H9 (cell line): ENCODE results near the gene C14orf132. TPM values are rescaled to one million over a fixed set of nuclear protein-coding genes. Genes with fewer than 3 reads are reported as not detected.
A peak's percentile ranks its signal among the peaks of the same experiment; 100 is the strongest.

Experiments used
- DNase-seq: peaks from one replicate; pipeline ENCODE4 v3.0.0-alpha.2; 2017
- H2AFZ ChIP-seq: one replicate; pipeline ENCODE4 v1.6.1; 2013; ENCODE audit warnings: mild to moderate bottlenecking, low read length, control low read depth, moderate library complexity
- H2AK5ac ChIP-seq: 2 replicates; pipeline ENCODE4 v1.6.1; 2013; ENCODE audit warnings: low read length, control low read depth, mixed read lengths; ENCODE audit not compliant: insufficient read length
- H2BK120ac ChIP-seq: one replicate; pipeline ENCODE4 v1.6.1; 2013; ENCODE audit warnings: low read depth, mild to moderate bottlenecking, low read length, control low read depth, inconsistent platforms; ENCODE audit not compliant: poor library complexity, severe bottlenecking
- H2BK12ac ChIP-seq: 2 replicates; pipeline ENCODE4 v1.6.1; 2013; ENCODE audit warnings: low read length, control low read depth, mixed read lengths, low read depth; ENCODE audit not compliant: insufficient read length
- H2BK15ac ChIP-seq: 2 replicates; pipeline ENCODE4 v1.6.1; 2013; ENCODE audit warnings: low read depth, low read length, control low read depth
- H2BK20ac ChIP-seq: one replicate; pipeline ENCODE4 v1.6.1; 2013; ENCODE audit warnings: low read depth, mild to moderate bottlenecking, low read length, control low read depth, inconsistent platforms; ENCODE audit not compliant: poor library complexity, severe bottlenecking
- H2BK5ac ChIP-seq: 2 replicates; pipeline ENCODE4 v1.6.1; 2013; ENCODE audit warnings: low read length, control low read depth, mixed read lengths; ENCODE audit not compliant: insufficient read length
- H3K14ac ChIP-seq: 2 replicates; pipeline ENCODE4 v1.6.1; 2013; ENCODE audit warnings: low read length, control low read depth; ENCODE audit not compliant: insufficient read depth
- H3K18ac ChIP-seq: 2 replicates; pipeline ENCODE4 v1.6.1; 2013; ENCODE audit warnings: low read depth, mild to moderate bottlenecking, mixed read lengths, low read length, control low read depth; ENCODE audit not compliant: insufficient read length
- H3K23ac ChIP-seq: 2 replicates; pipeline ENCODE4 v1.6.1; 2013; ENCODE audit warnings: low read length, control low read depth, mixed read lengths, low read depth; ENCODE audit not compliant: insufficient read length
- H3K23me2 ChIP-seq: 2 replicates; pipeline ENCODE4 v1.6.1; 2013; ENCODE audit warnings: low read depth, mild to moderate bottlenecking, mixed read lengths, low read length, control low read depth; ENCODE audit not compliant: insufficient read length, poor library complexity, severe bottlenecking
- H3K27ac ChIP-seq: 2 replicates; pipeline ENCODE4 v1.5.1; 2013; ENCODE audit warnings: low read length, control low read depth, mixed read lengths, low read depth; ENCODE audit not compliant: insufficient read length
- H3K27me3 ChIP-seq: 2 replicates; pipeline ENCODE4 v1.6.1; 2013; ENCODE audit warnings: low read length, control low read depth, inconsistent platforms; ENCODE audit not compliant: insufficient read depth
- H3K4ac ChIP-seq: 2 replicates; pipeline ENCODE4 v1.6.1; 2013; ENCODE audit warnings: low read depth, mild to moderate bottlenecking, control low read depth, inconsistent platforms, low read length, moderate library complexity
- H3K4me1 ChIP-seq: 2 replicates; pipeline ENCODE4 v1.6.1; 2013; ENCODE audit warnings: low read length, control low read depth, inconsistent platforms; ENCODE audit not compliant: insufficient read depth
- H3K4me2 ChIP-seq: 2 replicates; pipeline ENCODE4 v1.6.1; 2013; ENCODE audit warnings: low read length, control low read depth, mixed read lengths; ENCODE audit not compliant: insufficient read length, insufficient read depth
- H3K56ac ChIP-seq: 2 replicates; pipeline ENCODE4 v1.6.1; 2013; ENCODE audit warnings: low read depth, mild to moderate bottlenecking, mixed read lengths, low read length, control low read depth; ENCODE audit not compliant: insufficient read length
- H3K79me1 ChIP-seq: 2 replicates; pipeline ENCODE4 v1.6.1; 2013; ENCODE audit warnings: low read depth, mild to moderate bottlenecking, moderate library complexity, low read length, control low read depth, inconsistent platforms; ENCODE audit not compliant: insufficient read depth, poor library complexity, severe bottlenecking
- H3K79me2 ChIP-seq: 2 replicates; pipeline ENCODE4 v1.6.1; 2013; ENCODE audit warnings: low read length, control low read depth, inconsistent platforms; ENCODE audit not compliant: insufficient read depth
- H3K9ac ChIP-seq: 2 replicates; pipeline ENCODE4 v1.6.1; 2013; ENCODE audit warnings: low read length, control low read depth, mixed read lengths; ENCODE audit not compliant: insufficient read length; ENCODE audit errors: extremely low read depth
- H3K9me3 ChIP-seq: one replicate; pipeline ENCODE4 v1.6.1; 2013; ENCODE audit warnings: low read depth, low read length, inconsistent platforms; ENCODE audit not compliant: control insufficient read depth
- H3T11ph ChIP-seq: one replicate; pipeline ENCODE4 v1.6.1; 2013; ENCODE audit warnings: mild to moderate bottlenecking, low read length, control low read depth, inconsistent platforms
- H4K20me1 ChIP-seq: one replicate; pipeline ENCODE4 v1.6.1; 2013; ENCODE audit not compliant: control insufficient read depth, insufficient read length, insufficient read depth
- H4K5ac ChIP-seq: 2 replicates; pipeline ENCODE4 v1.6.1; 2013; ENCODE audit warnings: low read depth, mild to moderate bottlenecking, mixed read lengths, low read length, control low read depth; ENCODE audit not compliant: insufficient read length
- H4K8ac ChIP-seq: replicated peaks from 2 replicates; pipeline ENCODE4 v1.6.1; 2013; ENCODE audit warnings: low read length, control low read depth, mixed read lengths, low read depth; ENCODE audit not compliant: insufficient read length
- H4K91ac ChIP-seq: 2 replicates; pipeline ENCODE4 v1.6.1; 2013; ENCODE audit warnings: low read depth, mild to moderate bottlenecking, moderate library complexity, mixed read lengths, low read length, control low read depth; ENCODE audit not compliant: insufficient read length
- H3K27ac Mint-ChIP-seq, 3 experiments: 2 replicates in 2 of 3; 3 replicates in 1 of 3; pipeline ENCODE4 v1.8.0; 2020 to 2021; ENCODE audit warnings: mixed read lengths in 3 of 3, mild to moderate bottlenecking in 1 of 3, moderate library complexity in 1 of 3
- H3K27me3 Mint-ChIP-seq: 2 replicates; pipeline ENCODE4 v1.8.0; 2021; ENCODE audit warnings: low read depth, mild to moderate bottlenecking, moderate library complexity, mixed read lengths
- H3K36me3 Mint-ChIP-seq, 3 experiments: 2 replicates in 2 of 3; 3 replicates in 1 of 3; pipeline ENCODE4 v1.8.0; 2020 to 2021; ENCODE audit warnings: low read depth in 3 of 3, mixed read lengths in 3 of 3; ENCODE audit not compliant: insufficient read depth in 1 of 3
- H3K4me1 Mint-ChIP-seq, 2 experiments: 2 replicates each; pipeline ENCODE4 v1.8.0; 2020; ENCODE audit warnings: mixed read lengths in 2 of 2
- H3K4me3 Mint-ChIP-seq, 2 experiments: 2 replicates in 1 of 2; 3 replicates in 1 of 2; pipeline ENCODE4 v1.8.0; 2020 to 2021; ENCODE audit warnings: mild to moderate bottlenecking in 2 of 2, mixed read lengths in 2 of 2, moderate library complexity in 1 of 2
- H3K9me3 Mint-ChIP-seq, 2 experiments: 2 replicates in 1 of 2; 3 replicates in 1 of 2; pipeline ENCODE4 v1.8.0; 2020; ENCODE audit warnings: mild to moderate bottlenecking in 2 of 2, mixed read lengths in 2 of 2, moderate library complexity in 1 of 2
- WGBS: extraction: QIAGEN DNeasy Blood & Tissue Kit; methylation state at CpG from one replicate; pipeline ENCODE4 v1.1.7; 2013; ENCODE audit warnings: missing lambda C conversion rate, low lambda C conversion rate, mixed read lengths; ENCODE audit not compliant: insufficient read length; ENCODE audit errors: extremely low coverage; 5-methylcytosine and 5-hydroxymethylcytosine counted together
- total RNA-seq: library from RNA; stranded (reverse); gene quantifications from 2 replicates; pipeline ENCODE4 v1.2.1, GENCODE V29; 2021
- TF ChIP-seq, protein P1 (sequence below): fragments of 200-600 bp; sonication (generic); conservative IDR thresholded peaks from 3 replicates; pipeline ENCODE4 v1.8.0; 2021; ENCODE audit warnings: antibody characterized with exemption, mild to moderate bottlenecking

C14orf132 gene
- total RNA-seq, 1 experiment from 2014 or later, result 5.7 TPM

GRCh38 chr14:96056509-96057422 lies 17.6 kb downstream of the C14orf132 start:
- no peak overlapping the region for H2BK20ac ChIP-seq
- H2AK5ac ChIP-seq, result no peak overlapping the region
- no CpG with 5 or more reads among the region's 7 CpGs for WGBS
- H2BK15ac ChIP-seq, result no peak overlapping the region
- H3K27me3 ChIP-seq, result no peaks in the 10 kb centered on the region
- no peak overlapping the region for H3K4ac ChIP-seq
- H3K56ac ChIP-seq, result no peak overlapping the region
- no peaks in the 10 kb centered on the region for H3K9me3 ChIP-seq
- H3K79me1 ChIP-seq, result no peaks in the 10 kb centered on the region
- H3K4me1 ChIP-seq, result no peaks in the 10 kb centered on the region
- H4K5ac ChIP-seq, result no peak overlapping the region
- no peak overlapping the region for H2BK12ac ChIP-seq
- Mint-ChIP-seq H3K36me3 (peaks cover 0 to 10% (median 3%) of the 10 kb centered on the region in 3 experiments; a peak in 3 of 7 replicates), H3K4me1 (peaks cover 0 to 19% of the 10 kb centered on the region in 2 experiments; a peak in 3 of 4 replicates), H3K27me3 (no peaks in the 10 kb centered on the region), H3K27ac (no peak overlapping the region; a peak in 1 of 7 replicates), H3K9me3 (no peaks in the 10 kb centered on the region), H3K4me3 (no peak overlapping the region)
- H3T11ph ChIP-seq, result no peak overlapping the region
- no peak overlapping the region for H4K91ac ChIP-seq
- no peaks in the 10 kb centered on the region for H3K23me2 ChIP-seq
- H3K23ac ChIP-seq, result no peak overlapping the region
- H3K18ac ChIP-seq, result no peak overlapping the region
- no peak overlapping the region for H3K27ac ChIP-seq
- no peak overlapping the region for H3K14ac ChIP-seq
- H3K4me2 ChIP-seq, result no peak overlapping the region
- H2AFZ ChIP-seq, result no peak overlapping the region
- H3K9ac ChIP-seq, result no peak overlapping the region
- no peak overlapping the region for H4K8ac ChIP-seq
- no peak overlapping the region for H2BK120ac ChIP-seq
- TF ChIP-seq, protein P1, sequence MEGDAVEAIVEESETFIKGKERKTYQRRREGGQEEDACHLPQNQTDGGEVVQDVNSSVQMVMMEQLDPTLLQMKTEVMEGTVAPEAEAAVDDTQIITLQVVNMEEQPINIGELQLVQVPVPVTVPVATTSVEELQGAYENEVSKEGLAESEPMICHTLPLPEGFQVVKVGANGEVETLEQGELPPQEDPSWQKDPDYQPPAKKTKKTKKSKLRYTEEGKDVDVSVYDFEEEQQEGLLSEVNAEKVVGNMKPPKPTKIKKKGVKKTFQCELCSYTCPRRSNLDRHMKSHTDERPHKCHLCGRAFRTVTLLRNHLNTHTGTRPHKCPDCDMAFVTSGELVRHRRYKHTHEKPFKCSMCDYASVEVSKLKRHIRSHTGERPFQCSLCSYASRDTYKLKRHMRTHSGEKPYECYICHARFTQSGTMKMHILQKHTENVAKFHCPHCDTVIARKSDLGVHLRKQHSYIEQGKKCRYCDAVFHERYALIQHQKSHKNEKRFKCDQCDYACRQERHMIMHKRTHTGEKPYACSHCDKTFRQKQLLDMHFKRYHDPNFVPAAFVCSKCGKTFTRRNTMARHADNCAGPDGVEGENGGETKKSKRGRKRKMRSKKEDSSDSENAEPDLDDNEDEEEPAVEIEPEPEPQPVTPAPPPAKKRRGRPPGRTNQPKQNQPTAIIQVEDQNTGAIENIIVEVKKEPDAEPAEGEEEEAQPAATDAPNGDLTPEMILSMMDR, result peak; percentile 52; the same call in 2 of the 3 replicates
- DNase-seq, result no peak
- H3K79me2 ChIP-seq, result no peaks in the 10 kb centered on the region
- no peaks in the 10 kb centered on the region for H4K20me1 ChIP-seq
- no peak overlapping the region for H2BK5ac ChIP-seq
